Effector CD4-positive, alpha-beta T cell (primary cell): ENCODE data around the gene SRSF4.
A peak's percentile ranks its signal among the peaks of the same experiment; 100 is the strongest.
"Not testable (repeated sequence)": the region's sequence is repeated elsewhere in the genome, so short reads cannot be mapped to it uniquely, and the experiment has no call there.

Source experiments
- DNase-seq: peaks from one replicate; pipeline ENCODE4 v3.0.0-alpha.2; 2020

Gene SRSF4

GRCh38 chr1:29124366-29125236 is 57.1 kb downstream of the SRSF4 start:
- peak; percentile 38 for DNase-seq

GRCh38 chr1:29123887-29124365 is 57.8 kb downstream of the SRSF4 start, which contains the start of gene TMEM200B:
Gene TMEM200B (minus strand): TSS chr1:29123903. CDS start chr1:29121828, 2,075 bp downstream.
- DNase-seq = no peak

- no peak for DNase-seq
These were observed 58.4 kb downstream of the SRSF4 start for GRCh38 chr1:29123053-29123886.

- no peak for DNase-seq
These were observed 59.0 kb downstream of the SRSF4 start for GRCh38 chr1:29122682-29123052.

- DNase-seq = no peak
These were observed 59.6 kb downstream of the SRSF4 start for GRCh38 chr1:29121936-29122681.

- no peak for DNase-seq
These were observed 60.2 kb downstream of the SRSF4 start for GRCh38 chr1:29121516-29121935.

GRCh38 chr1:29120947-29121485 is 60.7 kb downstream of the SRSF4 start:
- peak; percentile 43 for DNase-seq

- DNase-seq = no peak
These were observed 61.3 kb downstream of the SRSF4 start for GRCh38 chr1:29120367-29120766.

GRCh38 chr1:29119121-29119929 is 62.4 kb downstream of the SRSF4 start:
- no peak for DNase-seq

- DNase-seq = no peak
These were observed 64.3 kb downstream of the SRSF4 start for GRCh38 chr1:29117381-29117780.

GRCh38 chr1:29114654-29115053 is 67.0 kb downstream of the SRSF4 start:
- DNase-seq = no peak

GRCh38 chr1:29113413-29114117 is 68.1 kb downstream of the SRSF4 start:
- DNase-seq = no peak

- DNase-seq = no peak
These were observed 68.8 kb downstream of the SRSF4 start for GRCh38 chr1:29112705-29113412.

- not testable (repeated sequence) for DNase-seq
These were observed 73.7 kb downstream of the SRSF4 start for GRCh38 chr1:29108041-29108440.

GRCh38 chr1:29105822-29106221 is 75.9 kb downstream of the SRSF4 start:
- DNase-seq = no peak

- no peak for DNase-seq
These were observed 81.2 kb downstream of the SRSF4 start for GRCh38 chr1:29100487-29100886.

GRCh38 chr1:29099286-29099685 is 82.4 kb downstream of the SRSF4 start:
- DNase-seq = no peak
